CD14-positive monocyte (primary cell): Measurements from ENCODE around the gene SPTLC1. TPM values are rescaled to one million over a fixed set of nuclear protein-coding genes. Genes with fewer than 3 reads are reported as not detected.

ENCODE experiments used
- DNase-seq, 3 donors: peaks; one replicate each; pipeline ENCODE4 v3.0.0-alpha.2; 2011 to 2022
- H2AFZ ChIP-seq: 2 replicates; pipeline ENCODE4 v1.6.0; 2012; ENCODE audit warnings: mild to moderate bottlenecking, low read depth, low read length, inconsistent platforms; ENCODE audit not compliant: insufficient read depth, poor library complexity, severe bottlenecking
- H3K27ac ChIP-seq, 2 donors: 1 replicate in 1 of 2; 2 replicates in 1 of 2; pipeline ENCODE4 v1.5.1; 2012 to 2013; ENCODE audit warnings: low read length in 2 of 2, control low read depth in 1 of 2, inconsistent platforms in 1 of 2, low read depth in 1 of 2, mild to moderate bottlenecking in 1 of 2
- H3K27me3 ChIP-seq, 2 donors: one replicate each; pipeline versions ENCODE4 v1.6.0 to v1.6.1; 2011 to 2013; ENCODE audit warnings: low read length in 2 of 2; ENCODE audit not compliant: control insufficient read depth in 2 of 2, insufficient read depth in 2 of 2
- H3K36me3 ChIP-seq, 2 donors: replicated peaks in 1 of 2; 1 replicate in 1 of 2; 2 replicates in 1 of 2; pipeline versions ENCODE4 v1.5.1 to v1.6.1; 2012 to 2013; ENCODE audit warnings: low read length in 2 of 2, control low read depth in 1 of 2, inconsistent platforms in 1 of 2, mild to moderate bottlenecking in 1 of 2; ENCODE audit not compliant: insufficient read depth in 2 of 2, control insufficient read depth in 1 of 2
- H3K4me1 ChIP-seq, 2 donors: 1 replicate in 1 of 2; 2 replicates in 1 of 2; pipeline versions ENCODE4 v1.5.1 to v1.6.1; 2012 to 2013; ENCODE audit warnings: low read length in 2 of 2, control low read depth in 1 of 2, inconsistent platforms in 1 of 2, mild to moderate bottlenecking in 1 of 2, moderate library complexity in 1 of 2; ENCODE audit not compliant: insufficient read depth in 2 of 2, control insufficient read depth in 1 of 2
- H3K4me2 ChIP-seq: replicated peaks from 2 replicates; pipeline ENCODE3; 2012; ENCODE audit warnings: low read length, moderate library complexity, mild to moderate bottlenecking; ENCODE audit not compliant: poor library complexity, severe bottlenecking; ENCODE audit errors: extremely low read depth
- H3K4me3 ChIP-seq, 3 experiments: fragments of 200-600 bp in 1 of 3; sonication (generic) in 1 of 3; replicated peaks in 1 of 3; 1 replicate in 2 of 3; 2 replicates in 1 of 3; pipeline ENCODE4 v1.5.1; 2011 to 2013; ENCODE audit warnings: low read length in 3 of 3, mild to moderate bottlenecking in 3 of 3, control low read depth in 2 of 3, low read depth in 2 of 3, inconsistent platforms in 1 of 3, moderate library complexity in 1 of 3
- H3K79me2 ChIP-seq: 2 replicates; pipeline ENCODE4 v1.6.0; 2012; ENCODE audit warnings: mild to moderate bottlenecking, control low read depth, inconsistent platforms, low read length, moderate library complexity; ENCODE audit not compliant: insufficient read depth
- H3K9ac ChIP-seq: 2 replicates; pipeline ENCODE4 v1.6.0; 2017; ENCODE audit warnings: low read length, mild to moderate bottlenecking; ENCODE audit not compliant: insufficient read depth, poor library complexity, severe bottlenecking
- H3K9me3 ChIP-seq, 2 donors: replicated peaks in 1 of 2; 1 replicate in 1 of 2; 2 replicates in 1 of 2; pipeline versions ENCODE4 v1.5.1 to v1.6.1; 2012 to 2013; ENCODE audit warnings: low read length in 2 of 2, control low read depth in 1 of 2; ENCODE audit not compliant: control insufficient read depth in 1 of 2, insufficient read depth in 1 of 2
- H4K20me1 ChIP-seq: 2 replicates; pipeline ENCODE4 v1.6.0; 2012; ENCODE audit warnings: mild to moderate bottlenecking, low read length, control low read depth, moderate library complexity; ENCODE audit not compliant: insufficient read depth
- H3K27ac Mint-ChIP-seq, 7 donors: one replicate each; pipeline ENCODE4 v1.8.0; 2020; ENCODE audit warnings: mild to moderate bottlenecking in 7 of 7, mixed read lengths in 7 of 7, moderate library complexity in 6 of 7, inconsistent platforms in 2 of 7
- H3K27me3 Mint-ChIP-seq, 3 donors: one replicate each; pipeline ENCODE4 v1.8.0; 2021 to 2022; ENCODE audit warnings: low read depth in 3 of 3, mild to moderate bottlenecking in 3 of 3, mixed read lengths in 3 of 3, moderate library complexity in 3 of 3, inconsistent platforms in 1 of 3
- H3K36me3 Mint-ChIP-seq, 2 donors: one replicate each; pipeline ENCODE4 v1.8.0; 2020; ENCODE audit warnings: mixed read lengths in 2 of 2, inconsistent platforms in 1 of 2, mild to moderate bottlenecking in 1 of 2
- H3K4me1 Mint-ChIP-seq: one replicate; pipeline ENCODE4 v1.8.0; 2020; ENCODE audit warnings: mild to moderate bottlenecking, mixed read lengths
- H3K4me3 Mint-ChIP-seq, 2 donors: one replicate each; pipeline ENCODE4 v1.8.0; 2020; ENCODE audit warnings: mild to moderate bottlenecking in 2 of 2, mixed read lengths in 2 of 2, moderate library complexity in 1 of 2
- H3K9me3 Mint-ChIP-seq, 7 donors: one replicate each; pipeline ENCODE4 v1.8.0; 2020 to 2022; ENCODE audit warnings: mixed read lengths in 7 of 7, mild to moderate bottlenecking in 6 of 7, moderate library complexity in 6 of 7, inconsistent platforms in 2 of 7
- CTCF ChIP-seq: fragments of 200-600 bp; IDR thresholded peaks from one replicate; pipeline ENCODE4 v1.8.0; 2022; ENCODE audit warnings: antibody characterized with exemption, mild to moderate bottlenecking
- WGBS: methylation state at CpG from one replicate; pipeline ENCODE4 v1.1.5; 2013; ENCODE audit warnings: missing lambda C conversion rate; ENCODE audit not compliant: insufficient coverage; 5-methylcytosine and 5-hydroxymethylcytosine counted together
- intact Hi-C, 2 donors: fragments of 100-400 bp; cut with micrococcal nuclease; formaldehyde crosslinking; loops; one replicate each; pipeline versions ENCODE4 v1.15.0 to v1.15.1; 2023
- polyA plus RNA-seq, 3 donors: library from polyadenylated mRNA; depleted of rRNA in 1 of 3; unstranded in 2 of 3; stranded (reverse) in 1 of 3; fragments of 300-500 nt in 2 of 3; fragments of >200 nt in 1 of 3; fragmentation: Illumina TruSeq in 2 of 3; gene quantifications; 1 replicate in 2 of 3; 2 replicates in 1 of 3; pipeline ENCODE4 v1.2.3, GENCODE V29; 2012 to 2021

Gene SPTLC1
- polyA plus RNA-seq, 3 donors: 37.4 to 92.4 (median 80.0) TPM

- Histone ChIP-seq H3K9me3 (peaks cover 0 to 5% of the 10 kb centered on the region in 2 donors), H4K20me1 (peaks cover 25% of the 10 kb centered on the region), H3K27ac (no peak overlapping the region), H3K4me1 (no peaks in the 10 kb centered on the region), H3K4me2 (no peak overlapping the region), H2AFZ (no peak overlapping the region), H3K9ac (no peak overlapping the region), H3K36me3 (peaks cover 15 to 46% of the 10 kb centered on the region in 2 donors), H3K27me3 (no peaks in the 10 kb centered on the region), H3K79me2 (peaks cover 14% of the 10 kb centered on the region), H3K4me3 (no peak overlapping the region)
- Mint-ChIP-seq H3K27ac (no peak overlapping the region), H3K36me3 (peaks cover 33 to 63% of the 10 kb centered on the region in 2 donors), H3K9me3 (peaks cover 0 to 7% (median 4%) of the 10 kb centered on the region in 7 donors), H3K4me1 (peaks cover 2% of the 10 kb centered on the region), H3K4me3 (no peak overlapping the region), H3K27me3 (peaks cover 0 to 1% (median 0%) of the 10 kb centered on the region in 3 donors)
- intact Hi-C loops: no loop called here
- no peak for TF ChIP-seq CTCF
- no peak for DNase-seq
- WGBS: 93% methylated on average over 4 of the region's 5 CpGs
Measured at GRCh38 chr9:92100237-92100911, 14.8 kb downstream of the SPTLC1 start.

GRCh38 chr9:92098638-92099037, 16.6 kb downstream of the SPTLC1 start:
- H3K4me1 Mint-ChIP-seq: peaks cover 4% of the 10 kb centered on the region
- peaks cover 12 to 50% of the 10 kb centered on the region in 2 donors for H3K36me3 ChIP-seq
- H3K4me3 Mint-ChIP-seq: peak overlapping the region in 1 of 2 donors; percentile 48
- H3K4me2 ChIP-seq: no peak overlapping the region
- no peaks in the 10 kb centered on the region for H3K27me3 ChIP-seq
- H4K20me1 ChIP-seq: peaks cover 36% of the 10 kb centered on the region
- H3K27ac ChIP-seq: no peak overlapping the region
- no peaks in the 10 kb centered on the region for H3K4me1 ChIP-seq
- no peak overlapping the region for H3K9ac ChIP-seq
- H3K36me3 Mint-ChIP-seq: peaks cover 37 to 62% of the 10 kb centered on the region in 2 donors
- whole genome bisulfite sequencing: no CpG with 5 or more reads among the region's 1 CpG
- H3K9me3 Mint-ChIP-seq: peaks cover 0 to 7% (median 2%) of the 10 kb centered on the region in 7 donors
- intact Hi-C loops: no loop called here
- no peak overlapping the region for H3K4me3 ChIP-seq
- peaks cover 0 to 5% of the 10 kb centered on the region in 2 donors for H3K9me3 ChIP-seq
- peaks cover 14% of the 10 kb centered on the region for H3K79me2 ChIP-seq
- DNase-seq: no peak
- TF ChIP-seq CTCF: no peak
- H3K27ac Mint-ChIP-seq: peak overlapping the region in 1 of 7 donors; percentile 52
- H3K27me3 Mint-ChIP-seq: peaks cover 0 to 1% (median 0%) of the 10 kb centered on the region in 3 donors
- H2AFZ ChIP-seq: no peak overlapping the region
